ENCODE results near the gene ABCF3.

GRCh38 chr3:184231671-184232070 lies 45.7 kb downstream of the ABCF3 start:
- no peak for TF ChIP-seq CTCF (IDR thresholded peaks at IDR 0.05 in 8 of 11, conservative IDR thresholded peaks at IDR 0.05 in 3 of 11)
- TF ChIP-seq POLR2A (IDR thresholded peaks at IDR 0.05): no peak
- no peak for TF ChIP-seq POLR2AphosphoS5 (IDR thresholded peaks at IDR 0.05)
